A549 (cell line): ENCODE measurements around the gene STRAP.

Experiments used
- MYC ChIP-seq: IDR thresholded peaks from 2 replicates; pipeline ENCODE4 v1.6.1; 2012; ENCODE audit warnings: mild to moderate bottlenecking, inconsistent platforms, low read length, improper control_type of control experiment, borderline replicate concordance
- TF ChIP-seq, protein P1 (sequence below): fragments of >200 bp; sonication (Bioruptor Twin); formaldehyde crosslinking; IDR thresholded peaks from 3 replicates; pipeline ENCODE4 v1.5.1; 2016
- TF ChIP-seq, protein P2 (sequence below): fragments of 250-450 bp; sonication (Bioruptor Pico); IDR thresholded peaks from 2 replicates; pipeline ENCODE4 v1.5.0; 2021; ENCODE audit warnings: mild to moderate bottlenecking, moderate library complexity, borderline replicate concordance
- TF ChIP-seq, protein P3 (sequence below): IDR thresholded peaks from 2 replicates; pipeline ENCODE4 v1.6.1; 2012

DNA sequence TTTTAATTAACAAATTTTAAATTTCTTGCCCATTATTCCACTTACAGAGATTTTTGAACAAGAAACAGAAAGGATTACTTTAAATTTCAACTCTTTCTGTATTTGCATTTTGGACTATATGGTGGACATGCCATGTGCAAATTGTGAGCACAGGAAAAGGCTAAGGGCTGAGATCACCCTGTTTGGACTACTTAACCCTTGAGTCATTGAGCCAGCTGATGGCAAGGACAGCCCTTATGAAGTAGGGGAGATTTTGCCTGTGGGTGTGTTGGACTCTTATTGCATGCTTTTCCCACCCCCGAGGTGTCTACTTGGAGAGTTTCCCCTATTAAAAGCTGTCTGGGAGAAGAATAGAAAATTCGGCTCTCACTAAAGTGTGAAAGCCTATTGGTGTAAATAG lies 46.2 kb downstream of the STRAP start:
- TF ChIP-seq, protein P1, sequence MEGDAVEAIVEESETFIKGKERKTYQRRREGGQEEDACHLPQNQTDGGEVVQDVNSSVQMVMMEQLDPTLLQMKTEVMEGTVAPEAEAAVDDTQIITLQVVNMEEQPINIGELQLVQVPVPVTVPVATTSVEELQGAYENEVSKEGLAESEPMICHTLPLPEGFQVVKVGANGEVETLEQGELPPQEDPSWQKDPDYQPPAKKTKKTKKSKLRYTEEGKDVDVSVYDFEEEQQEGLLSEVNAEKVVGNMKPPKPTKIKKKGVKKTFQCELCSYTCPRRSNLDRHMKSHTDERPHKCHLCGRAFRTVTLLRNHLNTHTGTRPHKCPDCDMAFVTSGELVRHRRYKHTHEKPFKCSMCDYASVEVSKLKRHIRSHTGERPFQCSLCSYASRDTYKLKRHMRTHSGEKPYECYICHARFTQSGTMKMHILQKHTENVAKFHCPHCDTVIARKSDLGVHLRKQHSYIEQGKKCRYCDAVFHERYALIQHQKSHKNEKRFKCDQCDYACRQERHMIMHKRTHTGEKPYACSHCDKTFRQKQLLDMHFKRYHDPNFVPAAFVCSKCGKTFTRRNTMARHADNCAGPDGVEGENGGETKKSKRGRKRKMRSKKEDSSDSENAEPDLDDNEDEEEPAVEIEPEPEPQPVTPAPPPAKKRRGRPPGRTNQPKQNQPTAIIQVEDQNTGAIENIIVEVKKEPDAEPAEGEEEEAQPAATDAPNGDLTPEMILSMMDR = no peak
- TF ChIP-seq, protein P2, sequence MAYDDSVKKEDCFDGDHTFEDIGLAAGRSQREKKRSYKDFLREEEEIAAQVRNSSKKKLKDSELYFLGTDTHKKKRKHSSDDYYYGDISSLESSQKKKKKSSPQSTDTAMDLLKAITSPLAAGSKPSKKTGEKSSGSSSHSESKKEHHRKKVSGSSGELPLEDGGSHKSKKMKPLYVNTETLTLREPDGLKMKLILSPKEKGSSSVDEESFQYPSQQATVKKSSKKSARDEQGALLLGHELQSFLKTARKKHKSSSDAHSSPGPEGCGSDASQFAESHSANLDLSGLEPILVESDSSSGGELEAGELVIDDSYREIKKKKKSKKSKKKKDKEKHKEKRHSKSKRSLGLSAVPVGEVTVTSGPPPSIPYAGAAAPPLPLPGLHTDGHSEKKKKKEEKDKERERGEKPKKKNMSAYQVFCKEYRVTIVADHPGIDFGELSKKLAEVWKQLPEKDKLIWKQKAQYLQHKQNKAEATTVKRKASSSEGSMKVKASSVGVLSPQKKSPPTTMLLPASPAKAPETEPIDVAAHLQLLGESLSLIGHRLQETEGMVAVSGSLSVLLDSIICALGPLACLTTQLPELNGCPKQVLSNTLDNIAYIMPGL (CRISPR knock-in tag) = no peak
- no peak for TF ChIP-seq MYC
- TF ChIP-seq, protein P3, sequence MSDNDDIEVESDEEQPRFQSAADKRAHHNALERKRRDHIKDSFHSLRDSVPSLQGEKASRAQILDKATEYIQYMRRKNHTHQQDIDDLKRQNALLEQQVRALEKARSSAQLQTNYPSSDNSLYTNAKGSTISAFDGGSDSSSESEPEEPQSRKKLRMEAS = no peak
